ENCODE results near the gene SLC17A7.

SLC17A7 gene

GRCh38 chr19:49427855-49428546 lies 13.3 kb downstream of the SLC17A7 start:
- DNase-seq (ENCODE audit: low read depth, low spot score) = no peak

GRCh38 chr19:49427339-49427738 lies 14.0 kb downstream of the SLC17A7 start:
- DNase-seq (ENCODE audit: low read depth, low spot score) = no peak

- no peak for DNase-seq (ENCODE audit: low read depth, low spot score)
Measured at GRCh38 chr19:49425922-49426592, 15.3 kb downstream of the SLC17A7 start.

GRCh38 chr19:49425178-49425577 lies 16.1 kb downstream of the SLC17A7 start, which contains the start of gene GFY:
Gene GFY, plus strand, starts transcription at chr19:49425388. Its CDS starts 1,043 bp downstream, at chr19:49426431.
- no peak for DNase-seq (ENCODE audit: low read depth, low spot score)

- no peak for DNase-seq (ENCODE audit: low read depth, low spot score)
Measured at GRCh38 chr19:49423985-49424303, 17.4 kb downstream of the SLC17A7 start.

- no peak for DNase-seq (ENCODE audit: low read depth, low spot score)
Measured at GRCh38 chr19:49423071-49423984, 18.0 kb downstream of the SLC17A7 start, which contains the start of gene PTH2. Gene PTH2, minus strand, starts transcription at chr19:49423441. Its CDS starts 102 bp downstream, at chr19:49423339.

- DNase-seq (ENCODE audit: low read depth, low spot score) = no peak
Measured at GRCh38 chr19:49422407-49423070, 18.8 kb downstream of the SLC17A7 start.

GRCh38 chr19:49421878-49422202 lies 19.5 kb downstream of the SLC17A7 start:
- no peak for DNase-seq (ENCODE audit: low read depth, low spot score)

- DNase-seq (ENCODE audit: low read depth, low spot score) = no peak
Measured at GRCh38 chr19:49421039-49421877, 20.1 kb downstream of the SLC17A7 start.

GRCh38 chr19:49420227-49420626 lies 21.1 kb downstream of the SLC17A7 start:
- no peak for DNase-seq (ENCODE audit: low read depth, low spot score)

- DNase-seq (ENCODE audit: low read depth, low spot score) = no peak
Measured at GRCh38 chr19:49419173-49419572, 22.2 kb downstream of the SLC17A7 start.

GRCh38 chr19:49418511-49418910 lies 22.8 kb downstream of the SLC17A7 start:
- no peak for DNase-seq (ENCODE audit: low read depth, low spot score)

GRCh38 chr19:49417088-49417487 lies 24.2 kb downstream of the SLC17A7 start:
- DNase-seq (ENCODE audit: low read depth, low spot score) = no peak

GRCh38 chr19:49415810-49416200 lies 25.5 kb downstream of the SLC17A7 start:
- no peak for DNase-seq (ENCODE audit: low read depth, low spot score)

GRCh38 chr19:49415102-49415809 lies 26.1 kb downstream of the SLC17A7 start:
- DNase-seq (ENCODE audit: low read depth, low spot score) = no peak

- DNase-seq (ENCODE audit: low read depth, low spot score) = no peak
Measured at GRCh38 chr19:49414256-49414655, 27.1 kb downstream of the SLC17A7 start.

- no peak for DNase-seq (ENCODE audit: low read depth, low spot score)
Measured at GRCh38 chr19:49413348-49413747, 28.0 kb downstream of the SLC17A7 start.

GRCh38 chr19:49411681-49412326 lies 29.5 kb downstream of the SLC17A7 start:
- no peak for DNase-seq (ENCODE audit: low read depth, low spot score)

GRCh38 chr19:49409441-49410029 lies 31.8 kb downstream of the SLC17A7 start:
- DNase-seq (ENCODE audit: low read depth, low spot score) = no peak

All from smooth muscle cell of the brain vasculature (primary cell).